Sigmoid colon (tissue), 4 donors: ENCODE data around the gene SLC16A3.
A peak's percentile ranks its signal among the peaks of the same experiment; 100 is the strongest.

Experiments used
- EP300 ChIP-seq, 4 donors: sonication (generic); formaldehyde crosslinking; IDR thresholded peaks; one replicate each; pipeline ENCODE4 v1.6.1; 2017; ENCODE audit warnings: antibody characterized with exemption in 4 of 4
- POLR2A ChIP-seq, 2 donors: fragments of 450-650 bp; IDR thresholded peaks; one replicate each; pipeline ENCODE4 v1.6.1; 2016; ENCODE audit warnings: antibody characterized with exemption in 2 of 2, mild to moderate bottlenecking in 2 of 2, moderate library complexity in 2 of 2
- POLR2AphosphoS5 ChIP-seq, 4 donors: sonication (generic); formaldehyde crosslinking; IDR thresholded peaks; one replicate each; pipeline ENCODE4 v1.6.1; 2017; ENCODE audit warnings: antibody characterized with exemption in 4 of 4
- TF ChIP-seq, protein P1 (sequence below), 4 experiments: fragments of 450-650 bp in 3 of 4; fragments of 200-600 bp in 1 of 4; IDR thresholded peaks; one replicate each; pipeline ENCODE4 v1.5.1; 2016 to 2019; ENCODE audit warnings: antibody characterized with exemption in 4 of 4, mild to moderate bottlenecking in 3 of 4, moderate library complexity in 2 of 4

DNA sequence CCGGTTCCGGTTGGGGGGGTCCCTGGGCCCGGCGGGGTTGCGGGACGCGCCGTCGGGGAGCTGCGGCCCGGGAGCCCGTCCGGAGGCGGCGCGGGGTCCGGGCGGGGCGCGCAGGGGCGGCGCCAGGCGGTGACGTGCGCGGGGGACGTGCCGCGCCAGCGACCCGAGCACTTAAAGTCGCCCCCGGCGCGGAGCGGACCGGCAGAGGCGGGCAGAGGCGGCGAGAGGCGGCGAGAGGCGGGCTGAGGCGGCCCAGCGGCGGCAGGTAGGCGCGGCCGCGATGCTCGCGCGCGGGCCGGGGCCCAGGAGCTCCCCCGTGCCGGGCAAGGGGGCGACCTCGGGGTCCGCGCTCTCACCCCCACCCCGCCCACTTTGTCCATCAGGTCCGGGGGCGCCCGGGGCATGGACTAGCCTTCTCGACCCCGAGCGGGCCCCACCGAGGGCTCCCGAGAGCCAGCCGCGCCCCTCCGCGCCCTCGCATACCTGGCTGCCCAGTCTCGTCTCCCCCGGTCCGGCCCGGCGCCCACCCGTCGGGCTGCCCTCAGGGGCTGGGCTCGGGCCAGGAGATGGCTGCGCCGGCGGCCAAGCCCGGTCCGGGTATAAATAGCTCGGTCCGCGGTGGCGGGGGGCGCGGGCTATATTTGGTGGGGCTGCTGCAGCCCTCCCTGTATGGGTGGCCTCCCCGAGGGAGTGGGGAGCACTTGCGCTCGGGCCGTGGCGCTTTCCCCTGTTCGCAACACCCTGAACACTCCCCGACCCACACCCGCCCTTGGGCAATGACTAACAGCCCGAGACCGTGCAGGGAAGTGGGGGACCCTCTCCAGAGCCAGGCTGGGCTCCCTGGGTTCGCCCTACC, at the start of gene SLC16A3:
- TF ChIP-seq, protein P1, sequence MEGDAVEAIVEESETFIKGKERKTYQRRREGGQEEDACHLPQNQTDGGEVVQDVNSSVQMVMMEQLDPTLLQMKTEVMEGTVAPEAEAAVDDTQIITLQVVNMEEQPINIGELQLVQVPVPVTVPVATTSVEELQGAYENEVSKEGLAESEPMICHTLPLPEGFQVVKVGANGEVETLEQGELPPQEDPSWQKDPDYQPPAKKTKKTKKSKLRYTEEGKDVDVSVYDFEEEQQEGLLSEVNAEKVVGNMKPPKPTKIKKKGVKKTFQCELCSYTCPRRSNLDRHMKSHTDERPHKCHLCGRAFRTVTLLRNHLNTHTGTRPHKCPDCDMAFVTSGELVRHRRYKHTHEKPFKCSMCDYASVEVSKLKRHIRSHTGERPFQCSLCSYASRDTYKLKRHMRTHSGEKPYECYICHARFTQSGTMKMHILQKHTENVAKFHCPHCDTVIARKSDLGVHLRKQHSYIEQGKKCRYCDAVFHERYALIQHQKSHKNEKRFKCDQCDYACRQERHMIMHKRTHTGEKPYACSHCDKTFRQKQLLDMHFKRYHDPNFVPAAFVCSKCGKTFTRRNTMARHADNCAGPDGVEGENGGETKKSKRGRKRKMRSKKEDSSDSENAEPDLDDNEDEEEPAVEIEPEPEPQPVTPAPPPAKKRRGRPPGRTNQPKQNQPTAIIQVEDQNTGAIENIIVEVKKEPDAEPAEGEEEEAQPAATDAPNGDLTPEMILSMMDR (IDR thresholded peaks at IDR 0.05): no peak
- TF ChIP-seq POLR2AphosphoS5 (IDR thresholded peaks at IDR 0.05): peak in 2 of 4 donors; percentile 62 to 71
- no peak for TF ChIP-seq EP300 (IDR thresholded peaks at IDR 0.05)
- TF ChIP-seq POLR2A (IDR thresholded peaks at IDR 0.05): no peak
